Fibroblast of villous mesenchyme (primary cell): ENCODE measurements around the gene GSTO1. TPM values are rescaled to one million over a fixed set of nuclear protein-coding genes. Genes with fewer than 3 reads are reported as not detected.

Source experiments
- DNase-seq: peaks from one replicate; pipeline ENCODE4 v3.0.0-alpha.2; 2010; ENCODE audit warnings: low read depth
- H3K4me3 ChIP-seq: 2 replicates; pipeline ENCODE4 v1.5.1; 2011; ENCODE audit warnings: low read depth, mild to moderate bottlenecking, low read length
- CTCF ChIP-seq: IDR thresholded peaks from 2 replicates; pipeline ENCODE4 v1.5.1; 2012; ENCODE audit warnings: low read depth, mild to moderate bottlenecking, low read length; ENCODE audit not compliant: insufficient read depth
- total RNA-seq: library from RNA; depleted of rRNA; stranded (reverse); fragments of >200 nt; gene quantifications from 2 replicates; pipeline ENCODE4 v1.2.3, GENCODE V29; 2012

The GSTO1 gene
- total RNA-seq, 1 donor, result 156 TPM

GRCh38 chr10:104296687-104297436 is 42.2 kb downstream of the GSTO1 start:
- TF ChIP-seq CTCF, result no peak
- H3K4me3 ChIP-seq, result no peak overlapping the region

GRCh38 chr10:104297697-104298660 is 43.3 kb downstream of the GSTO1 start:
- no peak overlapping the region for H3K4me3 ChIP-seq
- peak; percentile 71 for TF ChIP-seq CTCF
- DNase-seq, result peak; percentile 51

More at GRCh38 chr10:104296687-104297436, 42.2 kb downstream of the GSTO1 start:
- DNase-seq, result no peak

- peak overlapping the region; percentile 33 for H3K4me3 ChIP-seq
Observed at GRCh38 chr10:104299031-104299904, 44.6 kb downstream of the GSTO1 start.

GRCh38 chr10:104300002-104300735 is 45.5 kb downstream of the GSTO1 start:
- no peak for TF ChIP-seq CTCF
- H3K4me3 ChIP-seq, result no peak overlapping the region
- peak; percentile 99 for DNase-seq

More at GRCh38 chr10:104299031-104299904, 44.6 kb downstream of the GSTO1 start:
- TF ChIP-seq CTCF, result no peak
- peak; percentile 90 for DNase-seq

- peak; percentile 97 for DNase-seq
- peak overlapping the region; percentile 4 for H3K4me3 ChIP-seq
- TF ChIP-seq CTCF, result no peak
Observed at GRCh38 chr10:104300736-104301292, 46.1 kb downstream of the GSTO1 start.
